HEK293T (cell line): Measurements from ENCODE around the gene MPP4.

Source experiments
- CTCF ChIA-PET: fragments of 350-600 bp; formaldehyde crosslinking; extraction: SDS; loops from one replicate; lab custom pipeline; 2021; ENCODE audit warnings: antibody characterized with exemption, inconsistent platforms; lab: Yijun Ruan, JAX
- POLR2A ChIA-PET: fragments of 350-600 bp; formaldehyde crosslinking; extraction: SDS; loops from one replicate; lab custom pipeline; 2020; ENCODE audit warnings: antibody characterized with exemption, inconsistent platforms; lab: Yijun Ruan, JAX
- DNase-seq: peaks from one replicate; pipeline ENCODE4 v3.0.0; 2012; ENCODE audit warnings: mixed read lengths; ENCODE audit errors: extremely low spot score
- ARNT ChIP-seq: fragments of 450-650 bp; IDR thresholded peaks from 2 replicates; pipeline ENCODE4 v1.6.1; 2017; ENCODE audit warnings: mild to moderate bottlenecking
- BHLHE40 ChIP-seq: fragments of 450-650 bp; IDR thresholded peaks from 2 replicates; pipeline ENCODE4 v1.6.1; 2016; ENCODE audit warnings: mild to moderate bottlenecking, moderate library complexity, borderline replicate concordance
- CTBP1 ChIP-seq: fragments of 450-650 bp; IDR thresholded peaks from 2 replicates; pipeline ENCODE4 v1.6.1; 2016; ENCODE audit warnings: borderline replicate concordance
- ELF4 ChIP-seq: fragments of 450-650 bp; IDR thresholded peaks from 2 replicates; pipeline ENCODE4 v1.6.1; 2017; ENCODE audit warnings: antibody characterized with exemption
- FOXA1 ChIP-seq: fragments of 450-650 bp; IDR thresholded peaks from 2 replicates; pipeline ENCODE4 v1.6.1; 2016; ENCODE audit warnings: mild to moderate bottlenecking
- FOXK2 ChIP-seq: fragments of 450-650 bp; IDR thresholded peaks from 2 replicates; pipeline ENCODE4 v1.6.1; 2016; ENCODE audit warnings: mild to moderate bottlenecking
- FOXM1 ChIP-seq: fragments of 450-650 bp; IDR thresholded peaks from 2 replicates; pipeline ENCODE4 v1.6.1; 2017; ENCODE audit warnings: mild to moderate bottlenecking, borderline replicate concordance
- HDGF ChIP-seq: fragments of 450-650 bp; IDR thresholded peaks from 2 replicates; pipeline ENCODE4 v1.6.1; 2017; ENCODE audit warnings: antibody characterized with exemption, borderline replicate concordance
- L3MBTL2 ChIP-seq: fragments of 450-650 bp; conservative IDR thresholded peaks from 2 replicates; pipeline ENCODE4 v1.6.1; 2016; ENCODE audit warnings: mild to moderate bottlenecking
- LEF1 ChIP-seq: fragments of 450-650 bp; IDR thresholded peaks from 2 replicates; pipeline ENCODE4 v1.6.1; 2017; ENCODE audit warnings: mild to moderate bottlenecking, borderline replicate concordance
- NFRKB ChIP-seq: fragments of 450-650 bp; IDR thresholded peaks from 2 replicates; pipeline ENCODE4 v1.6.1; 2016; ENCODE audit warnings: mild to moderate bottlenecking, moderate library complexity
- SP1 ChIP-seq: fragments of 450-650 bp; IDR thresholded peaks from 2 replicates; pipeline ENCODE4 v1.6.1; 2017
- SUZ12 ChIP-seq: fragments of 450-650 bp; IDR thresholded peaks from 2 replicates; pipeline ENCODE4 v1.6.1; 2016; ENCODE audit warnings: mild to moderate bottlenecking
- TARDBP ChIP-seq: fragments of 450-650 bp; IDR thresholded peaks from 2 replicates; pipeline ENCODE4 v1.6.1; 2016
- ZNF384 ChIP-seq: fragments of 450-650 bp; IDR thresholded peaks from 2 replicates; pipeline ENCODE4 v1.6.1; 2016
- TF ChIP-seq, protein P1 (sequence below): fragments of 450-650 bp; IDR thresholded peaks from 2 replicates; pipeline ENCODE4 v1.6.1; 2016

MPP4 gene

DNA sequence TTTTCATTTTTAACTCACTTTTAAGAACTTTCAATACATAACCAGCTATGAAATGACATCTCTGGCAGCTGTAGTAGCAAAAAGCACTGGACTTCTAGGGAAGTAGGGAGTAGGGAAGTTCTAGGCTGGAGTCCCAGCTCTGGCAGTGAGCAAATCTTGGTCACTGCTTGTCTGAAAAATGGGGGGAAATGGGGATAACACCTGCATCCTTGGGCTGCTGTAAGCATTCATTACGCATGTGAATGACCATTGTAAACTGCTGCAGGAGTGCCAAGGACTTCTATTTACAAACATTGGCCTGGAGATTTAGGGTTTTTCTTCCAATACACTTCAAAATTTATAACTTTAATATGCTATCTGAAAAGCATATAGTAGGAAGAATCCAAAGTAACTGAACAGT is 972 bp upstream of the MPP4 start:
- CTCF ChIA-PET, result no interaction called here
- POLR2A ChIA-PET, result no interaction called here
- no peak for DNase-seq

DNA sequence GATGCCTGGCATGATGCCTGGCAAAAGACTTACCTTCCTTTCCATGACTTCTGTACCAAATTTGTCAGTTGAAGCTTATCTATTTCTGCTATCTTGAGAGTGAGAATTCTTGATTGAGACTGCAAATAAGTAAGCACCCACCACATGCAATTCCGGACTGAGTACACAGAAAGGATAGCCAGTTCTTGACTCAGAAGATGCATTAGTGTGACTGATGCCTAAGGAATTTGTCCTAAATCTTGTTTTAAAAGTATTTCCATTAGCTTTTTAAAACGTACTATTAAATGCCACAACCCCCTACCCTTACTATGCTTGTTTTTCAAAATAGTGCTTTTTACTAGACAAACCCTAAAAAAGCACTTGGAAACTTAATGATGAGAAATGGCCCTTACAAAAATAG is 545 bp downstream of the MPP4 start:
- ChIA-PET POLR2A (no interaction called here), CTCF (no interaction called here)
- DNase-seq, result no peak
- TF ChIP-seq, protein P1, sequence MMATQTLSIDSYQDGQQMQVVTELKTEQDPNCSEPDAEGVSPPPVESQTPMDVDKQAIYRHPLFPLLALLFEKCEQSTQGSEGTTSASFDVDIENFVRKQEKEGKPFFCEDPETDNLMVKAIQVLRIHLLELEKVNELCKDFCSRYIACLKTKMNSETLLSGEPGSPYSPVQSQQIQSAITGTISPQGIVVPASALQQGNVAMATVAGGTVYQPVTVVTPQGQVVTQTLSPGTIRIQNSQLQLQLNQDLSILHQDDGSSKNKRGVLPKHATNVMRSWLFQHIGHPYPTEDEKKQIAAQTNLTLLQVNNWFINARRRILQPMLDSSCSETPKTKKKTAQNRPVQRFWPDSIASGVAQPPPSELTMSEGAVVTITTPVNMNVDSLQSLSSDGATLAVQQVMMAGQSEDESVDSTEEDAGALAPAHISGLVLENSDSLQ, result no peak
- no peak for TF ChIP-seq BHLHE40
- no peak for TF ChIP-seq FOXK2
- TF ChIP-seq L3MBTL2, result no peak

More for the DNA sequence above, 972 bp upstream of the MPP4 start:
- no peak for TF ChIP-seq CTBP1
- no peak for TF ChIP-seq SP1

DNA sequence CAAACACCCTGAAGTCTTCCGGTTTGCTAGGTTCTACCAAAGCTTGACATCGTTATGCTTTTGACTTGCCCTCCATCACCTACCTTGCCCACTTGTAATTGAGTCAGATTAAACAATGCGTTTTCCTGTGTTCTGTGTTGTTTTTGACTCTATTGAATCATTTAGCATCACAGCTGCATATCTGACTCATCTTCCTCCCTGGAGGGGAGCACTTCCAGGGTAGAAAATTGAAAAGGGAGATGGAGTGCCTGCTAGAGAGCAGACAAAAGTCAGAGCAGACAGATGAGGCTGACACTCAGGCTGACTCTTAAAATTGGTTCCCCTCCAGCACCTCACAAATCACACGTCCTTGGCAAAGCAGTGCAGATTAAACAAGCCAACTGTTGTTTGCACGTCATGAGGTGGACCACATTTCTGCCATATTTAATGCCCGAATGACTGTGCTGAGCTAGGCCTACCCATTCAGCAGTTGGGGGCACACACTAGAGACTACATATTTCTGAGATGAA is 2.2 kb downstream of the MPP4 start:
- ChIA-PET CTCF (no interaction called here), POLR2A (no interaction called here)
- TF ChIP-seq, protein P1, result no peak
- DNase-seq, result no peak

DNA sequence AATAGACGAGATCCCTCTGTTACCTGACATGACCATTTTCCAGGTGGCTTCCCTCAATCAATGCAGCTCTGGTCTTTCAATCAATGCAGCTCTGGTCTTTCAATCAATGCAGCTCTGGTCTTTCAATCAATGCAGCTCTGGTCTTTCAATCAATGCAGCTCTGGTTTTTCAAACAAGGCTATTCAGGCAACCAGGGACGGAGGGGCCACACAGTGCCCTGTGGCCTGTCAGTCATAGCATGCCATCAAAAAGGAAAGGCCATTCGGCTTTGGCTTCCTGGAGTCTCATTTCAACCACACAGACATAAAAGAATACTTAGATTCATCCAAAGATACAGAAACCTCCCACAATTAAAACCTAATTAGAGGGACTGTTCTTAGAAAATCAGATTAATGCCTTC is 13.3 kb downstream of the MPP4 start:
- CTCF ChIA-PET, result no interaction called here
- TF ChIP-seq FOXA1 (no peak), FOXM1 (no peak), SUZ12 (no peak), TARDBP (no peak), FOXK2 (no peak), BHLHE40 (no peak)
- TF ChIP-seq, protein P1, result no peak
- POLR2A ChIA-PET, result no interaction called here

DNA sequence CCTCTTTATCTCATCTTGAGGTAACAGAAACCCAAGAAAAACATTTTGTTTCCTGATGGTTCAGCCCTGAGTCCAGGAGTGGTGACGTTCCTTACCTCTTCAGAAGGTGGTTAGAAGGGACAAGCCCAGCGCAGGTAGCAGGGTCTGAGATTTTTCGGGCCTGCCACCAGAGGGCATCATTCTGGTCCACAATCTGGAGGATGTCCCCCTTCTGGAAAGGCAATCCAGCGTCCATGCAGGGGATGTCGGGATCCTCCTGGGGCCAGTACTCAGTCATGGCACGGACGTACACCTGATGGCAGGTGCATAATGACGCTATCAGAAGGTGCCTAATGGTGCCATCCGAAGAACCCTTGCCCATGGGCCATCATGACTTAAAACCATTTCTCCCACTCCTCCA is 17.7 kb downstream of the MPP4 start:
- peak; percentile 74 for DNase-seq
- ChIA-PET POLR2A (no interaction called here), CTCF (no interaction called here)
- TF ChIP-seq FOXA1 (no peak), CTBP1 (no peak), NFRKB (no peak), TARDBP (no peak), BHLHE40 (no peak), FOXK2 (no peak), FOXM1 (no peak), HDGF (no peak), SUZ12 (no peak), SP1 (no peak), LEF1 (no peak), ARNT (no peak), ELF4 (no peak)

More for the DNA sequence above, 13.3 kb downstream of the MPP4 start:
- DNase-seq, result no peak

DNA sequence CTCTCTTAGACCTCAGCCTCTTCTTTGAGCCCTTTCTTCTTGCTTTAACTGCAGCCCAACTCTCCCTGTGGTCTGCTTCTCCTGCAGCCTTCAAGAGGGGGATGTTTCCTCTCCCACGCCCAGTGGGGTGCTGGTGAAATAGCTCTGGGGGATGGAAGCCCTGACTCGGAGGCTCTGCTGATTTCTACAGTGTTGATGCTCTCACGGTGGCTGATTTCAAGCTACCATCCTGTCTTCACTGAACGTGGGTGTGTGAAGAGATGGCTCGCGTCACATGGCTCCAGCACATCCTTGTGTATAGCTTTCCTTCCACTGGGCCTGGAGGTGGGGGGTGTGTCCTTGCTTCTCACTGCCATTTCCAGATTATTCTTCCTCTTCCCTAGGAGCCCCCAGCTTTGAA is 20.0 kb downstream of the MPP4 start:
- no peak for TF ChIP-seq ZNF384
- no peak for TF ChIP-seq HDGF
- TF ChIP-seq ELF4, result no peak
- no peak for TF ChIP-seq ARNT
- no peak for TF ChIP-seq LEF1
- TF ChIP-seq FOXK2, result no peak
- TF ChIP-seq FOXM1, result no peak
- no peak for TF ChIP-seq SUZ12
- no peak for TF ChIP-seq FOXA1
- no peak for TF ChIP-seq CTBP1
- no peak for TF ChIP-seq BHLHE40
- no peak for TF ChIP-seq L3MBTL2
- TF ChIP-seq TARDBP, result no peak
- DNase-seq, result no peak
- ChIA-PET POLR2A (no interaction called here), CTCF (no interaction called here)

DNA sequence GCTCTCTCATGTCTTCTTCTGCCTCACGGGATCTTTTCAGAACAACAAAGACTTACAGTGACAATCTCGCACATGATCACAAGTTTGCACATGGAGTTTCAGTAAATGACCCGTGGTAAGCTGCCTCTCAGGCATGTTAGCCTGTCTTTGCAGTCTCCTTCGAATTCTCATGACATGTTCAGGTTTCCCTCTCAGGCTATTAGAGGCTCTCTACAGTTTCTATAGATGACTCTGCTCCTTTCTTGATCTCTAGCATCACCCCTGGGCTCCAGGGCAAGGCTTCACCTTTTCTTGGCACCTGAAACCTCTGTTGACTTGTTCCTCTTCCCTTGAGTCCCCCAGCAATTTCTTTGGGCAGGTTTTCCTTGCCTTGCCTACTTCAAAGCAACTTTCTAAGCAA is 23.0 kb downstream of the MPP4 start:
- CTCF ChIA-PET, result interaction anchor here (0.6 kb wide), 1 partner anchor 366 kb away, joined by 4 read pairs; no protein-coding TSS in a partner anchor
- POLR2A ChIA-PET, result no interaction called here
- no peak for TF ChIP-seq TARDBP
- no peak for TF ChIP-seq NFRKB
- TF ChIP-seq LEF1, result no peak
- TF ChIP-seq FOXK2, result no peak
- no peak for TF ChIP-seq FOXM1
- no peak for TF ChIP-seq ARNT
- no peak for TF ChIP-seq L3MBTL2
- no peak for TF ChIP-seq ZNF384
- TF ChIP-seq, protein P1, result no peak
- TF ChIP-seq FOXA1, result no peak
- no peak for TF ChIP-seq ELF4
- no peak for DNase-seq
